HepG2 (cell line): ENCODE measurements around the gene CLCC1.

Experiments used
- CTCF ChIP-seq: sonication (generic); formaldehyde crosslinking; IDR thresholded peaks from 2 replicates; pipeline ENCODE4 v1.5.0; 2020; ENCODE audit warnings: mild to moderate bottlenecking, missing genetic modification reagents, moderate library complexity
- DMAP1 ChIP-seq: IDR thresholded peaks from 2 replicates; pipeline ENCODE4 v1.6.1; 2016
- HNRNPK ChIP-seq: fragments of 200-400 bp; formaldehyde crosslinking; IDR thresholded peaks from 2 replicates; pipeline ENCODE4 v1.6.1; 2018; ENCODE audit warnings: low read length, low read depth, moderate library complexity, mild to moderate bottlenecking; ENCODE audit not compliant: poor library complexity, severe bottlenecking
- MXD3 ChIP-seq: IDR thresholded peaks from 2 replicates; pipeline ENCODE4 v1.6.1; 2016; ENCODE audit warnings: mild to moderate bottlenecking, missing biosample characterization, missing genetic modification reagents
- TFDP1 ChIP-seq: IDR thresholded peaks from 2 replicates; pipeline ENCODE4 v1.6.1; 2016; ENCODE audit warnings: missing compliant biosample characterization, missing genetic modification reagents, borderline replicate concordance
- ZNF883 ChIP-seq: sonication (generic); formaldehyde crosslinking; IDR thresholded peaks from 2 replicates; pipeline ENCODE4 v1.5.1; 2020; ENCODE audit warnings: mild to moderate bottlenecking, missing genetic modification reagents; ENCODE audit errors: not compliant biosample characterization

- TF ChIP-seq TFDP1 (CRISPR knock-in tag) (no peak), ZNF883 (CRISPR knock-in tag) (no peak), CTCF (no peak), HNRNPK (no peak), MXD3 (no peak), DMAP1 (no peak)
These were observed 7.4 kb downstream of the CLCC1 start for GRCh38 chr1:108955881-108956280.
